ENCODE results near the gene MS4A6E. TPM values are rescaled to one million over a fixed set of nuclear protein-coding genes. Genes with fewer than 3 reads are reported as not detected.

Gene MS4A6E
- polyA plus RNA-seq, 2 donors: not detected

GRCh38 chr11:60332846-60333245 lies 5.8 kb downstream of the MS4A6E start:
- Histone ChIP-seq H3K4me3 (ENCODE audit: low read depth in 1 of 2, low read length in 2 of 2) (no peak overlapping the region), H3K27ac (ENCODE audit: low read depth in 2 of 2, low read length in 1 of 2) (no peak overlapping the region), H3K4me1 (ENCODE audit: control insufficient read depth in 2 of 2, insufficient read depth in 2 of 2, low read length in 1 of 2) (no peaks in the 10 kb centered on the region), H3K36me3 (ENCODE audit: control insufficient read depth in 2 of 2, insufficient read depth in 2 of 2, low read length in 1 of 2) (no peaks in the 10 kb centered on the region), H3K9me3 (ENCODE audit: control insufficient read depth in 2 of 2, insufficient read depth in 1 of 2, low read depth in 1 of 2, low read length in 1 of 2) (no peaks in the 10 kb centered on the region), H3K27me3 (ENCODE audit: control insufficient read depth in 1 of 2, insufficient read depth in 2 of 2, low read length in 2 of 2) (no peaks in the 10 kb centered on the region)
- WGBS, 2 donors: 24 to 77% methylated on average over 3 of the region's 3 CpGs

- no peaks in the 10 kb centered on the region for H3K4me1 ChIP-seq (ENCODE audit: control insufficient read depth in 2 of 2, insufficient read depth in 2 of 2, low read length in 1 of 2)
- no peaks in the 10 kb centered on the region for H3K36me3 ChIP-seq (ENCODE audit: control insufficient read depth in 2 of 2, insufficient read depth in 2 of 2, low read length in 1 of 2)
- H3K4me3 ChIP-seq (ENCODE audit: low read depth in 1 of 2, low read length in 2 of 2): no peak overlapping the region
- no peaks in the 10 kb centered on the region for H3K27me3 ChIP-seq (ENCODE audit: control insufficient read depth in 1 of 2, insufficient read depth in 2 of 2, low read length in 2 of 2)
- no peak overlapping the region for H3K27ac ChIP-seq (ENCODE audit: low read depth in 2 of 2, low read length in 1 of 2)
- 26 to 28% methylated on average over 2 of the region's 2 CpGs for WGBS, 2 donors
- H3K9me3 ChIP-seq (ENCODE audit: control insufficient read depth in 2 of 2, insufficient read depth in 1 of 2, low read depth in 1 of 2, low read length in 1 of 2): no peaks in the 10 kb centered on the region
These were observed 7.1 kb downstream of the MS4A6E start for GRCh38 chr11:60334005-60334620.

- Histone ChIP-seq H3K4me3 (ENCODE audit: low read depth in 1 of 2, low read length in 2 of 2) (no peak overlapping the region), H3K4me1 (ENCODE audit: control insufficient read depth in 2 of 2, insufficient read depth in 2 of 2, low read length in 1 of 2) (no peaks in the 10 kb centered on the region), H3K9me3 (ENCODE audit: control insufficient read depth in 2 of 2, insufficient read depth in 1 of 2, low read depth in 1 of 2, low read length in 1 of 2) (no peaks in the 10 kb centered on the region), H3K36me3 (ENCODE audit: control insufficient read depth in 2 of 2, insufficient read depth in 2 of 2, low read length in 1 of 2) (no peaks in the 10 kb centered on the region), H3K27ac (ENCODE audit: low read depth in 2 of 2, low read length in 1 of 2) (no peak overlapping the region), H3K27me3 (ENCODE audit: control insufficient read depth in 1 of 2, insufficient read depth in 2 of 2, low read length in 2 of 2) (no peaks in the 10 kb centered on the region)
- 87 to 89% methylated on average over 7 of the region's 7 CpGs for WGBS, 2 donors
These were observed 9.8 kb downstream of the MS4A6E start for GRCh38 chr11:60336767-60337391.

- Histone ChIP-seq H3K4me3 (ENCODE audit: low read depth in 1 of 2, low read length in 2 of 2) (no peak overlapping the region), H3K36me3 (ENCODE audit: control insufficient read depth in 2 of 2, insufficient read depth in 2 of 2, low read length in 1 of 2) (no peaks in the 10 kb centered on the region), H3K4me1 (ENCODE audit: control insufficient read depth in 2 of 2, insufficient read depth in 2 of 2, low read length in 1 of 2) (no peaks in the 10 kb centered on the region), H3K9me3 (ENCODE audit: control insufficient read depth in 2 of 2, insufficient read depth in 1 of 2, low read depth in 1 of 2, low read length in 1 of 2) (no peaks in the 10 kb centered on the region), H3K27ac (ENCODE audit: low read depth in 2 of 2, low read length in 1 of 2) (no peak overlapping the region), H3K27me3 (ENCODE audit: control insufficient read depth in 1 of 2, insufficient read depth in 2 of 2, low read length in 2 of 2) (no peaks in the 10 kb centered on the region)
- WGBS, 2 donors: 46 to 51% methylated on average over 2 of the region's 2 CpGs
These were observed 11.0 kb downstream of the MS4A6E start for GRCh38 chr11:60338053-60338452.

GRCh38 chr11:60339356-60339755 lies 12.3 kb downstream of the MS4A6E start:
- H3K4me1 ChIP-seq (ENCODE audit: control insufficient read depth in 2 of 2, insufficient read depth in 2 of 2, low read length in 1 of 2): no peaks in the 10 kb centered on the region
- H3K36me3 ChIP-seq (ENCODE audit: control insufficient read depth in 2 of 2, insufficient read depth in 2 of 2, low read length in 1 of 2): no peaks in the 10 kb centered on the region
- 48 to 56% methylated on average over 3 of the region's 3 CpGs for whole genome bisulfite sequencing, 2 donors
- no peaks in the 10 kb centered on the region for H3K9me3 ChIP-seq (ENCODE audit: control insufficient read depth in 2 of 2, insufficient read depth in 1 of 2, low read depth in 1 of 2, low read length in 1 of 2)
- H3K27me3 ChIP-seq (ENCODE audit: control insufficient read depth in 1 of 2, insufficient read depth in 2 of 2, low read length in 2 of 2): no peaks in the 10 kb centered on the region
- no peak overlapping the region for H3K27ac ChIP-seq (ENCODE audit: low read depth in 2 of 2, low read length in 1 of 2)
- H3K4me3 ChIP-seq (ENCODE audit: low read depth in 1 of 2, low read length in 2 of 2): no peak overlapping the region

- no peak overlapping the region for H3K4me3 ChIP-seq (ENCODE audit: low read depth in 1 of 2, low read length in 2 of 2)
- H3K9me3 ChIP-seq (ENCODE audit: control insufficient read depth in 2 of 2, insufficient read depth in 1 of 2, low read depth in 1 of 2, low read length in 1 of 2): no peaks in the 10 kb centered on the region
- no peak overlapping the region for H3K27ac ChIP-seq (ENCODE audit: low read depth in 2 of 2, low read length in 1 of 2)
- 72 to 74% methylated on average over 10 of the region's 10 CpGs for WGBS, 2 donors
- H3K36me3 ChIP-seq (ENCODE audit: control insufficient read depth in 2 of 2, insufficient read depth in 2 of 2, low read length in 1 of 2): no peaks in the 10 kb centered on the region
- no peaks in the 10 kb centered on the region for H3K4me1 ChIP-seq (ENCODE audit: control insufficient read depth in 2 of 2, insufficient read depth in 2 of 2, low read length in 1 of 2)
- H3K27me3 ChIP-seq (ENCODE audit: control insufficient read depth in 1 of 2, insufficient read depth in 2 of 2, low read length in 2 of 2): no peaks in the 10 kb centered on the region
These were observed 16.1 kb downstream of the MS4A6E start for GRCh38 chr11:60343094-60343704.

GRCh38 chr11:60344146-60344545 lies 17.1 kb downstream of the MS4A6E start:
- WGBS, 2 donors: 83 to 93% methylated on average over 2 of the region's 2 CpGs

GRCh38 chr11:60345489-60345888 lies 18.4 kb downstream of the MS4A6E start:
- Histone ChIP-seq H3K9me3 (ENCODE audit: control insufficient read depth in 2 of 2, insufficient read depth in 1 of 2, low read depth in 1 of 2, low read length in 1 of 2) (no peaks in the 10 kb centered on the region), H3K36me3 (ENCODE audit: control insufficient read depth in 2 of 2, insufficient read depth in 2 of 2, low read length in 1 of 2) (no peaks in the 10 kb centered on the region), H3K4me1 (ENCODE audit: control insufficient read depth in 2 of 2, insufficient read depth in 2 of 2, low read length in 1 of 2) (no peaks in the 10 kb centered on the region), H3K27me3 (ENCODE audit: control insufficient read depth in 1 of 2, insufficient read depth in 2 of 2, low read length in 2 of 2) (no peaks in the 10 kb centered on the region), H3K4me3 (ENCODE audit: low read depth in 1 of 2, low read length in 2 of 2) (no peak overlapping the region), H3K27ac (ENCODE audit: low read depth in 2 of 2, low read length in 1 of 2) (no peak overlapping the region)

More at GRCh38 chr11:60344146-60344545, 17.1 kb downstream of the MS4A6E start:
- no peaks in the 10 kb centered on the region for H3K4me1 ChIP-seq (ENCODE audit: control insufficient read depth in 2 of 2, insufficient read depth in 2 of 2, low read length in 1 of 2)
- H3K27me3 ChIP-seq (ENCODE audit: control insufficient read depth in 1 of 2, insufficient read depth in 2 of 2, low read length in 2 of 2): no peaks in the 10 kb centered on the region
- H3K27ac ChIP-seq (ENCODE audit: low read depth in 2 of 2, low read length in 1 of 2): no peak overlapping the region
- H3K9me3 ChIP-seq (ENCODE audit: control insufficient read depth in 2 of 2, insufficient read depth in 1 of 2, low read depth in 1 of 2, low read length in 1 of 2): no peaks in the 10 kb centered on the region
- no peak overlapping the region for H3K4me3 ChIP-seq (ENCODE audit: low read depth in 1 of 2, low read length in 2 of 2)
- no peaks in the 10 kb centered on the region for H3K36me3 ChIP-seq (ENCODE audit: control insufficient read depth in 2 of 2, insufficient read depth in 2 of 2, low read length in 1 of 2)

GRCh38 chr11:60347084-60347797 lies 20.2 kb downstream of the MS4A6E start:
- no peak overlapping the region for H3K4me3 ChIP-seq (ENCODE audit: low read depth in 1 of 2, low read length in 2 of 2)
- no peaks in the 10 kb centered on the region for H3K9me3 ChIP-seq (ENCODE audit: control insufficient read depth in 2 of 2, insufficient read depth in 1 of 2, low read depth in 1 of 2, low read length in 1 of 2)
- H3K27ac ChIP-seq (ENCODE audit: low read depth in 2 of 2, low read length in 1 of 2): no peak overlapping the region
- WGBS, 2 donors: 86 to 88% methylated on average over 2 of the region's 2 CpGs
- H3K4me1 ChIP-seq (ENCODE audit: control insufficient read depth in 2 of 2, insufficient read depth in 2 of 2, low read length in 1 of 2): no peaks in the 10 kb centered on the region
- H3K36me3 ChIP-seq (ENCODE audit: control insufficient read depth in 2 of 2, insufficient read depth in 2 of 2, low read length in 1 of 2): no peaks in the 10 kb centered on the region
- H3K27me3 ChIP-seq (ENCODE audit: control insufficient read depth in 1 of 2, insufficient read depth in 2 of 2, low read length in 2 of 2): no peaks in the 10 kb centered on the region
